DOHH2 (cell line): ENCODE measurements around the gene STYK1.

Source experiments
- H3F3A ChIP-seq: fragments of 200-600 bp; sonication (generic), shearing (Covaris generic); 2 replicates; pipeline ENCODE4 v1.6.0; 2016; ENCODE audit warnings: antibody characterized with exemption, mild to moderate bottlenecking; ENCODE audit not compliant: control insufficient read depth, insufficient read depth
- H3K27ac ChIP-seq: fragments of 200-600 bp; sonication (generic); 2 replicates; pipeline ENCODE4 v1.5.1; 2014; ENCODE audit warnings: low read depth, mild to moderate bottlenecking, low read length, moderate library complexity
- H3K27me3 ChIP-seq: fragments of 200-600 bp; sonication (generic); 2 replicates; pipeline ENCODE4 v1.6.1; 2014; ENCODE audit warnings: mild to moderate bottlenecking, low read length, mixed read lengths; ENCODE audit not compliant: control insufficient read depth
- H3K36me3 ChIP-seq: fragments of 200-600 bp; sonication (generic); 2 replicates; pipeline ENCODE4 v1.6.1; 2014; ENCODE audit warnings: mild to moderate bottlenecking, low read length, moderate library complexity, mixed read lengths; ENCODE audit not compliant: control insufficient read depth
- H3K4me1 ChIP-seq: fragments of 200-600 bp; sonication (generic); 2 replicates; pipeline ENCODE4 v1.6.1; 2014; ENCODE audit warnings: mild to moderate bottlenecking, low read length, mixed read lengths; ENCODE audit not compliant: control insufficient read depth
- H3K4me2 ChIP-seq: fragments of 200-600 bp; sonication (generic); 2 replicates; pipeline ENCODE4 v1.6.0; 2014; ENCODE audit warnings: mild to moderate bottlenecking, low read length, moderate library complexity
- H3K4me3 ChIP-seq: fragments of 200-600 bp; sonication (generic); 2 replicates; pipeline ENCODE4 v1.5.1; 2014; ENCODE audit warnings: mild to moderate bottlenecking, low read length, mixed read lengths
- H3K79me2 ChIP-seq: fragments of 200-600 bp; sonication (generic); 2 replicates; pipeline ENCODE4 v1.6.1; 2014; ENCODE audit warnings: mild to moderate bottlenecking, low read length, mixed read lengths; ENCODE audit not compliant: control insufficient read depth
- H3K9me2 ChIP-seq: fragments of 200-600 bp; sonication (generic); replicated peaks from 2 replicates; pipeline ENCODE4 v1.6.1; 2014; ENCODE audit warnings: mild to moderate bottlenecking, low read length, mixed read lengths; ENCODE audit not compliant: control insufficient read depth
- H3K9me3 ChIP-seq: fragments of 200-600 bp; sonication (generic); 2 replicates; pipeline ENCODE4 v1.6.1; 2014; ENCODE audit warnings: antibody characterized with exemption, low read length, mixed read lengths; ENCODE audit not compliant: control insufficient read depth, insufficient read depth
- H4K20me1 ChIP-seq: fragments of 200-600 bp; sonication (generic); 2 replicates; pipeline ENCODE4 v1.6.0; 2014; ENCODE audit warnings: low read depth, mild to moderate bottlenecking, antibody characterized with exemption, low read length, moderate library complexity; ENCODE audit not compliant: control insufficient read depth, insufficient read depth
- EZH2phosphoT487 ChIP-seq: fragments of 200-600 bp; sonication (generic); IDR thresholded peaks from 2 replicates; pipeline ENCODE4 v1.6.1; 2017; ENCODE audit warnings: borderline replicate concordance, mild to moderate bottlenecking, antibody characterized with exemption, low read length, moderate library complexity, mixed read lengths
- TF ChIP-seq, protein P1 (sequence below): fragments of 200-600 bp; sonication (generic); IDR thresholded peaks from one replicate; pipeline ENCODE4 v1.5.1; 2014; ENCODE audit warnings: antibody characterized with exemption, mild to moderate bottlenecking, low read depth, low read length; ENCODE audit not compliant: poor library complexity, severe bottlenecking

STYK1 gene

DNA sequence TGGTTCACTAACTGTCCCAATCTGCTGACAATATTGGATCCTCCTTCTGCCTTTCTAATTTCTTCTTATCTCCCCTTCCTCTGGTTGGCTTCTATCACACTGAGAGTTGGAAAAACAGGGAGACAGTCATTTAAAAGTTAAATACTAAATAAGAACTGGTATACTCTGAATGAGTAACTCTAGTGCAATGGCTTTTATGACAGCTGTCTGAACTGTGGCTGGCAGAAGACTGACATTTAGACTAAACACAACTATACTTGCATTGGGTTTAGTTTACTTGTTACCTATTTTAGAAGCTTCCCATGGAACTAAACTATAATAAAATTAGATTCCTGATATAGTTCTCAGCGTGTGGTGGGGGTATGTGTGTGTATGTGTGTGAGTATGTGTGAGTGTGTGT lies 52.6 kb downstream of the STYK1 start:
- H3K4me1 ChIP-seq: no peaks in the 10 kb centered on the region

DNA sequence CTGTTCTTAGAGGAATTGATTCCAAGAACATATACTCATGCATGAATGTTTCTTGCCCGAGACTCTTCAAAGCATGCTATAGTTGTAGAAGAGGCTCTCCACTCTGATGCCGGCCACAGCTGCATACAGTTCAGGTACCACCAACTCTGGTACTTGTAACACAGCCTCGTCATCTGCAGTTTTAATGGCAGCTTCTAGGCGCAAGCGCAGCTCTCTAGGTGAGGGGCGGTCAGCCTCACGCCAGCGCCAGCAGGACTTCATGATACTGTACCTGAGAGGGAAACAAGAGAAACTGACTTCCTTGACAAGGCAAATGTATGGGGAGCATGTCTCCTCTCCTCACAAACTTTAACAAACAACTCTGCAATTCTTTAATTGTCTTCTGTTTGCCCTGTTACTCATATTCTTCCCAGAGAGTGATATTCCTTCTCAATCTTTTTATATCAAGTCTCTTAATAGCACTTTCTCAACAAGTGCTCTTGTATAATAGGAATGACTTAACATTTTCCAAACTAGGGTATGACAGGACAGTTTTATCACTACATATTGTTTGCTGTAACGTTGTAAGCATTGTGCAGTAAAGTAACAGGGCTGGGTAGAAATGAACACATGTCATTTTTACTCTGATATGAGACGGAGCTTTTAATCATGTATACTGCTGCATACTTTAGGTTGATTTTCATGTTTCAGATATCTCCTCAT lies 53.6 kb downstream of the STYK1 start:
- TF ChIP-seq EZH2phosphoT487: no peak
- TF ChIP-seq, protein P1, sequence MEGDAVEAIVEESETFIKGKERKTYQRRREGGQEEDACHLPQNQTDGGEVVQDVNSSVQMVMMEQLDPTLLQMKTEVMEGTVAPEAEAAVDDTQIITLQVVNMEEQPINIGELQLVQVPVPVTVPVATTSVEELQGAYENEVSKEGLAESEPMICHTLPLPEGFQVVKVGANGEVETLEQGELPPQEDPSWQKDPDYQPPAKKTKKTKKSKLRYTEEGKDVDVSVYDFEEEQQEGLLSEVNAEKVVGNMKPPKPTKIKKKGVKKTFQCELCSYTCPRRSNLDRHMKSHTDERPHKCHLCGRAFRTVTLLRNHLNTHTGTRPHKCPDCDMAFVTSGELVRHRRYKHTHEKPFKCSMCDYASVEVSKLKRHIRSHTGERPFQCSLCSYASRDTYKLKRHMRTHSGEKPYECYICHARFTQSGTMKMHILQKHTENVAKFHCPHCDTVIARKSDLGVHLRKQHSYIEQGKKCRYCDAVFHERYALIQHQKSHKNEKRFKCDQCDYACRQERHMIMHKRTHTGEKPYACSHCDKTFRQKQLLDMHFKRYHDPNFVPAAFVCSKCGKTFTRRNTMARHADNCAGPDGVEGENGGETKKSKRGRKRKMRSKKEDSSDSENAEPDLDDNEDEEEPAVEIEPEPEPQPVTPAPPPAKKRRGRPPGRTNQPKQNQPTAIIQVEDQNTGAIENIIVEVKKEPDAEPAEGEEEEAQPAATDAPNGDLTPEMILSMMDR: no peak
- no peaks in the 10 kb centered on the region for H3F3A ChIP-seq

More for the DNA sequence above, 52.6 kb downstream of the STYK1 start:
- H3K4me2 ChIP-seq: no peak overlapping the region
- H3K27ac ChIP-seq: no peak overlapping the region
- no peaks in the 10 kb centered on the region for H3K9me3 ChIP-seq
- no peaks in the 10 kb centered on the region for H3K36me3 ChIP-seq
- H3K9me2 ChIP-seq: no peaks in the 10 kb centered on the region
- no peak overlapping the region for H3K4me3 ChIP-seq
- H4K20me1 ChIP-seq: no peaks in the 10 kb centered on the region
- peaks cover 12% of the 10 kb centered on the region for H3K27me3 ChIP-seq
- no peaks in the 10 kb centered on the region for H3F3A ChIP-seq
- TF ChIP-seq, protein P1: no peak
- TF ChIP-seq EZH2phosphoT487: no peak
- no peaks in the 10 kb centered on the region for H3K79me2 ChIP-seq

DNA sequence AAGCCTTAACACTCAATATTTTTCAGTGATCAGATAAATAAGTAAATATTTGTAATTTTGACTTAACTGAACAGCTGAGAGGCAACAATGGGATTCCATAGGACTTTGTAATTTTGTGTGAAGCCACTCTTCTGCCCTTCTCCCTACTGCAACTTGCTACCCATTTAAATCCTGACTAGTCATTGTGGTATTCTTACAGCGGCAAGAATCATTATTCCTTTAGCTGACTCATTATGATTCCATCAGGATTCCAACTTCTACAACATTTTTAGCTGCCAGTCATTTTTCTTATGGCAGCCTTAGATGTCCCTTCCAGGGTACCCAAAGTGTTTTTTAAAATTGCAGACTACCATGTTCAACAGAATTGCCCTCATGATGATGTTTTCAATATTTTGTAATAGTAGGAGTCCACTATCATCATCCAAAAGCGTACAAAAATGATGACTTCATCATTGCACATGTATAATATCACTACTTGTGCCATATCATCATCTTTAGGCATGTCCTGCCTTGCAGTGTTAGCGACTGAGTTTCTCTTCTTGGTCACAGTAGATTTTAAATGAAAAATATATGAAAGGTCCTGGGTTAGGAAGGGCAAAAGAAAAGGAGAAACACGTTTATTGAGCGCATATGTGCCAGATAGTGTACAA lies 55.4 kb downstream of the STYK1 start:
- Histone ChIP-seq H4K20me1 (no peaks in the 10 kb centered on the region), H3K4me2 (no peak overlapping the region), H3K27ac (no peak overlapping the region), H3K4me1 (peaks cover 5% of the 10 kb centered on the region), H3K9me3 (no peaks in the 10 kb centered on the region), H3K27me3 (peaks cover 12% of the 10 kb centered on the region), H3F3A (no peaks in the 10 kb centered on the region), H3K9me2 (no peaks in the 10 kb centered on the region), H3K36me3 (no peaks in the 10 kb centered on the region), H3K4me3 (no peak overlapping the region), H3K79me2 (no peaks in the 10 kb centered on the region)
- TF ChIP-seq EZH2phosphoT487: no peak
- TF ChIP-seq, protein P1: no peak

More for the DNA sequence above, 53.6 kb downstream of the STYK1 start:
- Histone ChIP-seq H3K9me2 (no peaks in the 10 kb centered on the region), H3K27ac (no peak overlapping the region), H4K20me1 (no peaks in the 10 kb centered on the region), H3K79me2 (no peaks in the 10 kb centered on the region), H3K36me3 (no peaks in the 10 kb centered on the region), H3K9me3 (no peaks in the 10 kb centered on the region), H3K4me2 (no peak overlapping the region), H3K4me3 (no peak overlapping the region), H3K4me1 (no peaks in the 10 kb centered on the region), H3K27me3 (peaks cover 12% of the 10 kb centered on the region)
